Measurements from ENCODE around the gene PRICKLE3. TPM values are rescaled to one million over a fixed set of nuclear protein-coding genes. Genes with fewer than 3 reads are reported as not detected.

PRICKLE3 gene
- total RNA-seq, 1 donor from 2014 or later = 12.7 TPM

DNA sequence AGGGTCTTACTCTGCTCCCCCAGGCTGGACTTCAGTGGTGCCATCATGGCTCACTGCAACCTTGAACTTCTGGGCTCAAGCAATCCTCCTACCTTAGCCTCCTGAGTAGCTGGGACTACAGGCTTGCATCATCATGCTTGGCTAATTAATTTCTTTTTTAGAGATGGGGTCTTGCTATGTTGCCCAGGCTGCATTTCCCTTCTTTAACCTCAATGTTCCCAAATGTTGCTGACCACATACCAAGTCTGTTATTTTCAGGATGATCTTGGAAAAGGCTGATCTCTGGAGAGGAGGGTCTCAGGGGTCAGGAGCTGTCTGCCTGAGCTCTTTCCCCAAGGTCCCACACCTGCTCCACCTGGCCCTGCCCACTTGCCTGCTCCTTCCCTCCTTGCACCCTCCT lies 33.9 kb upstream of the PRICKLE3 start:
- Histone ChIP-seq H3K4me3 (ENCODE audit: low read depth, low read length) (no peak overlapping the region), H3K27me3 (ENCODE audit: control insufficient read depth, insufficient read depth, low read length) (no peaks in the 10 kb centered on the region), H3K36me3 (ENCODE audit: control insufficient read depth, insufficient read depth, low read length) (no peaks in the 10 kb centered on the region)
- TF ChIP-seq, protein P1, sequence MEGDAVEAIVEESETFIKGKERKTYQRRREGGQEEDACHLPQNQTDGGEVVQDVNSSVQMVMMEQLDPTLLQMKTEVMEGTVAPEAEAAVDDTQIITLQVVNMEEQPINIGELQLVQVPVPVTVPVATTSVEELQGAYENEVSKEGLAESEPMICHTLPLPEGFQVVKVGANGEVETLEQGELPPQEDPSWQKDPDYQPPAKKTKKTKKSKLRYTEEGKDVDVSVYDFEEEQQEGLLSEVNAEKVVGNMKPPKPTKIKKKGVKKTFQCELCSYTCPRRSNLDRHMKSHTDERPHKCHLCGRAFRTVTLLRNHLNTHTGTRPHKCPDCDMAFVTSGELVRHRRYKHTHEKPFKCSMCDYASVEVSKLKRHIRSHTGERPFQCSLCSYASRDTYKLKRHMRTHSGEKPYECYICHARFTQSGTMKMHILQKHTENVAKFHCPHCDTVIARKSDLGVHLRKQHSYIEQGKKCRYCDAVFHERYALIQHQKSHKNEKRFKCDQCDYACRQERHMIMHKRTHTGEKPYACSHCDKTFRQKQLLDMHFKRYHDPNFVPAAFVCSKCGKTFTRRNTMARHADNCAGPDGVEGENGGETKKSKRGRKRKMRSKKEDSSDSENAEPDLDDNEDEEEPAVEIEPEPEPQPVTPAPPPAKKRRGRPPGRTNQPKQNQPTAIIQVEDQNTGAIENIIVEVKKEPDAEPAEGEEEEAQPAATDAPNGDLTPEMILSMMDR (IDR thresholded peaks at IDR 0.05; ENCODE audit: insufficient read depth, low read length, poor library complexity, severe bottlenecking) = no peak
- no peak for DNase-seq (ENCODE audit: low read depth)

DNA sequence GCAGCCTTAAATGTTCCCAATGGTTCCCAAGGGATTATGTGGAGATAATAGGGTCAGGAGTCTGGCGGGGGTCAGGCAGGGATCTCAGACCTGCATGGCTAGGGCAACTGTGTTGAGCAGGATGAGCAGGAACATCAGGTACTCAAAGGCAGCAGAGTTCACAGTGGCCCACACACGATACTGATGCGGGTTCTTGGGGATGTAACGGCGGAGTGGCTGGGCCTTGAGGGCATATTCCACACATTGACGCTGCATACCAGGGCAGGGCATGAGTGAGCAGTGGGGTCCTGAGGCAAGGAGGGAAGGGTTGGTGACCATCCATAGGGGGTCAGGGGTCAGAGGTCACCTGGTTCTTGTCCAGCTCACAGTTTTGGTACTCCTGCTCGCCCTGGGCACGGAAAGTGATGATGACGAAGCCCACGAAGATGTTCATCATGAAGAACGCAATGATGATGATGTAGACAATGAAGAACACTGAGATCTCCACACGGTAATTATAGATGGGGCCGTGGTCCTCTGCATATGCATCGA lies 28.9 kb upstream of the PRICKLE3 start:
- no peak for DNase-seq (ENCODE audit: low read depth)
- Histone ChIP-seq H3K36me3 (ENCODE audit: control insufficient read depth, insufficient read depth, low read length) (no peaks in the 10 kb centered on the region), H3K4me3 (ENCODE audit: low read depth, low read length) (no peak overlapping the region), H3K27me3 (ENCODE audit: control insufficient read depth, insufficient read depth, low read length) (no peaks in the 10 kb centered on the region)
- TF ChIP-seq, protein P1 (IDR thresholded peaks at IDR 0.05; ENCODE audit: insufficient read depth, low read length, poor library complexity, severe bottlenecking) = no peak

DNA sequence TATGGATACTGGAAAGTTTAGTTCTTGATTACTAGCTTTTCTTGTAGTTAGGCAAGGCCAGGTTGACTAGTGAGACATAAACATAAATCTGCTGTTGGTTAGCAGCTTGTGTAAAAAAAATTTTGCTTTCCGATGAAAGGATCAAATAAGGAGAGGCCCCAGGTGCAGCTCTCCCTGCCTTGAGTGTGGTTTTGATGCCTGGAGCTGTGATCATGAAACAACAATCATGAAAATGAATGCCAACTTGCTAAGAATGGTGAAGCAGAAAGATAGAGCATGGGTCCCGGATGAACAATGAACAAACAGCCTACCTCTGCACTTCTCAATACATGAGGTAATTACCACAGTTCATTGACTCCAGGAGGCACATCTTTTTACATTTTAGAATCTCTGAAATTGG lies 28.2 kb upstream of the PRICKLE3 start:
- Histone ChIP-seq H3K36me3 (ENCODE audit: control insufficient read depth, insufficient read depth, low read length) (no peaks in the 10 kb centered on the region), H3K27me3 (ENCODE audit: control insufficient read depth, insufficient read depth, low read length) (no peaks in the 10 kb centered on the region), H3K4me3 (ENCODE audit: low read depth, low read length) (no peak overlapping the region)
- TF ChIP-seq, protein P1 (IDR thresholded peaks at IDR 0.05; ENCODE audit: insufficient read depth, low read length, poor library complexity, severe bottlenecking) = no peak
- DNase-seq (ENCODE audit: low read depth) = no peak

DNA sequence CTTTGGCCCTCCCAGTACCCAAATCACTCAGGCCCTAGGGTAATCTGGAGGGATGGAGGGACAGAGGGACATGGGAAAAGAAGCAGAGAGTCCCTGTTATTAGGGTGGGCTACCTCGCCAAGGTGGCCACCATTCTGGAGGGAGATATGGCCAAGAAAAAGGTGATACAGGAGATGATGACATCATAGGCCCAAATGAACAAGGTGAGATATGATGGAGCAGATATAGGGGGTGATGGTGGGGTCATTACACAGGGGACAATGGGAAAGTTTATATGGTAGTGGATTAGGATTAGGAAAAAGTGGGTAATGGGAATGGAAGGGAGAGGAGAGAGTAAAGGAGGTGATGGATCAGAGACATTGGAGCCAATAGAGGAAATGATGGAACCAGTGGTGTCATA lies 26.7 kb upstream of the PRICKLE3 start:
- Histone ChIP-seq H3K36me3 (ENCODE audit: control insufficient read depth, insufficient read depth, low read length) (no peaks in the 10 kb centered on the region), H3K27me3 (ENCODE audit: control insufficient read depth, insufficient read depth, low read length) (no peaks in the 10 kb centered on the region), H3K4me3 (ENCODE audit: low read depth, low read length) (no peak overlapping the region)
- no peak for DNase-seq (ENCODE audit: low read depth)
- TF ChIP-seq, protein P1 (IDR thresholded peaks at IDR 0.05; ENCODE audit: insufficient read depth, low read length, poor library complexity, severe bottlenecking) = no peak

DNA sequence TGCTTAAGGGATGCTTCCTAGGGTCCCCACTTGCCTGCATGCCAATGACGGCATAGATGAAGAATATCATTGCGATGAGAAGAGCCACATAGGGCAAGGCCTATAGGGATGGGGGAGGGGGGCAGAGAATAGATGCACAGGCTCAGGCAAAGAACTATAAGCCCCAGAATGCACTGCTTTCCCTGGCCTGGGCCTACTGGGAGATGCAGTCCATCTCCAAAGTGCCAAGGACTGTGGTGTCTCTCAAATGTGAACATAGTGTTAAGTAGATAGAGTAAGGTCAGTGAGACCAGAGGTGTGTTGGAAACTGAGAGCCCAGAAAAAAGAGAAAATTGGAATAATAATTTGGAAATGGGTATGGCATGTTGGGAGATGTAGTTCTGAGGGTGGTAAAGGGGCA lies 26.0 kb upstream of the PRICKLE3 start:
- no peak overlapping the region for H3K4me3 ChIP-seq (ENCODE audit: low read depth, low read length)
- TF ChIP-seq, protein P1 (IDR thresholded peaks at IDR 0.05; ENCODE audit: insufficient read depth, low read length, poor library complexity, severe bottlenecking) = no peak
- no peaks in the 10 kb centered on the region for H3K36me3 ChIP-seq (ENCODE audit: control insufficient read depth, insufficient read depth, low read length)
- H3K27me3 ChIP-seq (ENCODE audit: control insufficient read depth, insufficient read depth, low read length) = no peaks in the 10 kb centered on the region
- no peak for DNase-seq (ENCODE audit: low read depth)

DNA sequence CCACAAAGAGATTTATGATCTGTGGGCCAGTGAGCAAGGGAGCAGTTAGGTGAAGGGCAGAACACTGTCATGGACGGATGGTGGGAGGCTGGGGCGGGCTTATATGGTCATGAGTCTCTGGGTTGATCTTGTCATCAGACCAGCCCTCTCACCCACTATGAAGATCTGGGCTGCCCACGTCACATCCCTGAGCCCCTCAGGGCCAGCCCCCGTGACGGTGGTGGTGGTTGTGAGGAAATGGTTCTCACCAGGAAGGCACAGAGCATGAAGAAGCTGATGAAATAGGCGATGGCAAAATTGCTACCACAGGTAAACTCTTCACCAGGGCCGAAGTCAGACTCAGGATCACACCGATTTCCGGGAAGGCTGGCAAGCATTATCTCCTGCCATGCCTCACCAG lies 24.9 kb upstream of the PRICKLE3 start:
- TF ChIP-seq, protein P1 (IDR thresholded peaks at IDR 0.05; ENCODE audit: insufficient read depth, low read length, poor library complexity, severe bottlenecking) = no peak
- H3K27me3 ChIP-seq (ENCODE audit: control insufficient read depth, insufficient read depth, low read length) = no peaks in the 10 kb centered on the region
- no peak overlapping the region for H3K4me3 ChIP-seq (ENCODE audit: low read depth, low read length)
- no peaks in the 10 kb centered on the region for H3K36me3 ChIP-seq (ENCODE audit: control insufficient read depth, insufficient read depth, low read length)
- DNase-seq (ENCODE audit: low read depth) = no peak
